ENCODE data around the gene M1AP.
"Not testable (repeated sequence)": the region's sequence is repeated elsewhere in the genome, so short reads cannot be mapped to it uniquely, and the experiment has no call there.

Gene M1AP

GRCh38 chr2:74572178-74572925 is 75.8 kb downstream of the M1AP start:
- in situ Hi-C loops (cut with MboI; ENCODE audit: low sequenced_read_pairs): no loop called here

GRCh38 chr2:74571058-74571457 is 77.1 kb downstream of the M1AP start:
- in situ Hi-C loops (cut with MboI; ENCODE audit: low sequenced_read_pairs): no loop called here

GRCh38 chr2:74569686-74570085 is 78.4 kb downstream of the M1AP start:
- in situ Hi-C loops (cut with MboI; ENCODE audit: low sequenced_read_pairs): no loop called here

GRCh38 chr2:74567881-74568280 is 80.2 kb downstream of the M1AP start:
- in situ Hi-C loops (cut with MboI; ENCODE audit: low sequenced_read_pairs): no loop called here

- in situ Hi-C loops (cut with MboI; ENCODE audit: low sequenced_read_pairs): no loop called here
Observed at GRCh38 chr2:74566754-74567085, 81.4 kb downstream of the M1AP start.

GRCh38 chr2:74566076-74566753 is 81.9 kb downstream of the M1AP start:
- in situ Hi-C loops (cut with MboI; ENCODE audit: low sequenced_read_pairs): no loop called here

GRCh38 chr2:74564222-74564621 is 83.9 kb downstream of the M1AP start:
- in situ Hi-C loops (cut with MboI; ENCODE audit: low sequenced_read_pairs): no loop called here

- in situ Hi-C loops (cut with MboI; ENCODE audit: low sequenced_read_pairs): no loop called here
Observed at GRCh38 chr2:74562126-74562775, 85.9 kb downstream of the M1AP start.

GRCh38 chr2:74561022-74561421 is 87.1 kb downstream of the M1AP start:
- in situ Hi-C loops (cut with MboI; ENCODE audit: low sequenced_read_pairs): not testable (repeated sequence)

- in situ Hi-C loops (cut with MboI; ENCODE audit: low sequenced_read_pairs): no loop called here
Observed at GRCh38 chr2:74560591-74560990, 87.5 kb downstream of the M1AP start.

GRCh38 chr2:74559912-74560311 is 88.2 kb downstream of the M1AP start:
- in situ Hi-C loops (cut with MboI; ENCODE audit: low sequenced_read_pairs): no loop called here

- in situ Hi-C loops (cut with MboI; ENCODE audit: low sequenced_read_pairs): no loop called here
Observed at GRCh38 chr2:74558284-74559230, 89.6 kb downstream of the M1AP start.

GRCh38 chr2:74556831-74557370 is 91.2 kb downstream of the M1AP start:
- in situ Hi-C loops (cut with MboI; ENCODE audit: low sequenced_read_pairs): no loop called here

- in situ Hi-C loops (cut with MboI; ENCODE audit: low sequenced_read_pairs): no loop called here
Observed at GRCh38 chr2:74556159-74556558, 92.0 kb downstream of the M1AP start.

- in situ Hi-C loops (cut with MboI; ENCODE audit: low sequenced_read_pairs): no loop called here
Observed at GRCh38 chr2:74555610-74556103, 92.5 kb downstream of the M1AP start.

- in situ Hi-C loops (cut with MboI; ENCODE audit: low sequenced_read_pairs): no loop called here
Observed at GRCh38 chr2:74554820-74555531, 93.2 kb downstream of the M1AP start.

- in situ Hi-C loops (cut with MboI; ENCODE audit: low sequenced_read_pairs): no loop called here
Observed at GRCh38 chr2:74553892-74554819, 94.0 kb downstream of the M1AP start, which contains the start of the genes DOK1 and LOXL3. Gene DOK1, plus strand, starts transcription at chr2:74554720. Its CDS starts 35 bp downstream, at chr2:74554755. Gene LOXL3, minus strand, starts transcription at chr2:74553942. Its CDS starts 1,308 bp downstream, at chr2:74552634.

GRCh38 chr2:74552914-74553811 is 95.0 kb downstream of the M1AP start:
- in situ Hi-C loops (cut with MboI; ENCODE audit: low sequenced_read_pairs): no loop called here

All from HL-60/S4 treated with retinoic acid at 250 ng/mL for 4 days and 3 days (cell line).